PC-3 (cell line): ENCODE results near the gene AFF1. TPM values are rescaled to one million over a fixed set of nuclear protein-coding genes. Genes with fewer than 3 reads are reported as not detected.

Experiments used
- ATAC-seq: fragments of 200-7000 bp; cut with Tn5 transposase; 2 replicates; pipeline ENCODE4 v1.9.1; 2020; ENCODE audit warnings: mild to moderate bottlenecking, moderate library complexity
- BruUV-seq: library from RNA; stranded (reverse); fragments of 400-500 nt; replicated peaks from 2 replicates; lab custom pipeline; 2021; lab: Mats Ljungman, UMichigan
- CTCF ChIA-PET: fragments of 300-600 bp; sonication (Branson Sonifier 250); formaldehyde crosslinking; loops from one replicate; lab custom pipeline; 2022; ENCODE audit warnings: antibody characterized with exemption; lab: Charles Lee
- POLR2A ChIA-PET: fragments of 300-600 bp; sonication (Branson Sonifier 250); formaldehyde crosslinking; loops from one replicate; lab custom pipeline; 2022; ENCODE audit warnings: antibody characterized with exemption; ENCODE audit not compliant: unreplicated experiment; lab: Charles Lee
- DNase-seq: peaks from one replicate; pipeline ENCODE4 v3.0.0-alpha.2; 2015
- H2AFZ ChIP-seq: fragments of 300-600 bp; sonication (generic); 2 replicates; pipeline ENCODE4 v1.6.0; 2016; ENCODE audit warnings: antibody characterized with exemption, low read length
- H3F3A ChIP-seq: fragments of 300-600 bp; sonication (generic); one replicate; pipeline ENCODE4 v1.6.0; 2017; ENCODE audit warnings: antibody characterized with exemption, low read length, control low read depth, mild to moderate bottlenecking; ENCODE audit not compliant: unreplicated experiment
- H3K27ac ChIP-seq: fragments of 300-600 bp; sonication (generic); 2 replicates; pipeline ENCODE4 v1.5.1; 2016; ENCODE audit warnings: mild to moderate bottlenecking, low read length
- H3K27me3 ChIP-seq: fragments of 300-600 bp; sonication (generic); 2 replicates; pipeline ENCODE4 v1.6.1; 2016; ENCODE audit warnings: low read length, mixed read lengths
- H3K36me3 ChIP-seq: fragments of 300-600 bp; sonication (generic); 2 replicates; pipeline ENCODE4 v1.6.1; 2016; ENCODE audit warnings: low read depth, mixed run types, low read length, mixed read lengths
- H3K4me1 ChIP-seq: fragments of 300-600 bp; sonication (generic); 2 replicates; pipeline ENCODE4 v1.5.1; 2016; ENCODE audit warnings: low read length; ENCODE audit not compliant: insufficient read depth
- H3K4me2 ChIP-seq: fragments of 300-600 bp; sonication (generic); 2 replicates; pipeline ENCODE4 v1.6.0; 2016; ENCODE audit warnings: low read length
- H3K4me3 ChIP-seq: fragments of 300-600 bp; sonication (generic); 2 replicates; pipeline ENCODE4 v1.5.1; 2016; ENCODE audit warnings: mild to moderate bottlenecking, low read length, mixed read lengths
- H3K79me2 ChIP-seq: fragments of 300-600 bp; sonication (generic); 2 replicates; pipeline ENCODE4 v1.6.1; 2017; ENCODE audit warnings: low read length, mixed read lengths
- H3K9ac ChIP-seq: fragments of 300-600 bp; sonication (generic); 2 replicates; pipeline ENCODE4 v1.6.0; 2016; ENCODE audit warnings: mild to moderate bottlenecking, low read length
- H3K9me2 ChIP-seq: fragments of 300-600 bp; sonication (generic); replicated peaks from 2 replicates; pipeline ENCODE4 v1.6.1; 2016; ENCODE audit warnings: mixed run types, low read length, mixed read lengths
- H3K9me3 ChIP-seq: fragments of 300-600 bp; sonication (generic); 2 replicates; pipeline ENCODE4 v1.6.1; 2016; ENCODE audit warnings: low read length, mixed read lengths
- H4K20me1 ChIP-seq: fragments of 300-600 bp; sonication (generic); 2 replicates; pipeline ENCODE4 v1.6.1; 2016; ENCODE audit warnings: low read length, mixed read lengths
- EZH2 ChIP-seq: fragments of 300-600 bp; sonication (generic); IDR thresholded peaks from one replicate; pipeline ENCODE4 v1.6.1; 2017; ENCODE audit warnings: antibody characterized with exemption, mild to moderate bottlenecking, low read length; ENCODE audit not compliant: unreplicated experiment
- EZH2phosphoT487 ChIP-seq: fragments of 300-600 bp; sonication (generic); IDR thresholded peaks from 2 replicates; pipeline ENCODE4 v1.6.1; 2018; ENCODE audit warnings: mild to moderate bottlenecking, antibody characterized with exemption, low read length, borderline replicate concordance
- intact Hi-C: fragments of 100-400 bp; cut with micrococcal nuclease; formaldehyde crosslinking; loops from 2 replicates; pipeline ENCODE4 v1.9.0; 2023
- total RNA-seq: library from RNA; depleted of rRNA; stranded (reverse); fragments of >200 nt; gene quantifications from 2 replicates; pipeline ENCODE4 v1.2.3, GENCODE V29; 2014
- TF ChIP-seq, protein P1 (sequence below): fragments of 300-600 bp; sonication (generic); conservative IDR thresholded peaks from 2 replicates; pipeline ENCODE4 v1.5.1; 2017; ENCODE audit warnings: antibody characterized with exemption, low read depth, mild to moderate bottlenecking, low read length

Gene AFF1
- total RNA-seq, 1 experiment from 2014 or later: 8.1 TPM

- no peak overlapping the region for H3K4me2 ChIP-seq
- DNase-seq (no peak), ATAC-seq (no peak)
- H3K9me2 ChIP-seq: no peaks in the 10 kb centered on the region
- H3K9ac ChIP-seq: no peak overlapping the region
- no peaks in the 10 kb centered on the region for H4K20me1 ChIP-seq
- POLR2A ChIA-PET: interaction anchor here (0.6 kb wide), 2 partner anchors 37 to 540 kb away, joined by 3 to 5 read pairs; no protein-coding TSS in a partner anchor
- no peak overlapping the region for H3K27ac ChIP-seq
- intact Hi-C loops: no loop called here
- no peaks in the 10 kb centered on the region for H3K79me2 ChIP-seq
- no peaks in the 10 kb centered on the region for H3K36me3 ChIP-seq
- TF ChIP-seq EZH2phosphoT487 (no peak), EZH2 (no peak)
- TF ChIP-seq, protein P1, sequence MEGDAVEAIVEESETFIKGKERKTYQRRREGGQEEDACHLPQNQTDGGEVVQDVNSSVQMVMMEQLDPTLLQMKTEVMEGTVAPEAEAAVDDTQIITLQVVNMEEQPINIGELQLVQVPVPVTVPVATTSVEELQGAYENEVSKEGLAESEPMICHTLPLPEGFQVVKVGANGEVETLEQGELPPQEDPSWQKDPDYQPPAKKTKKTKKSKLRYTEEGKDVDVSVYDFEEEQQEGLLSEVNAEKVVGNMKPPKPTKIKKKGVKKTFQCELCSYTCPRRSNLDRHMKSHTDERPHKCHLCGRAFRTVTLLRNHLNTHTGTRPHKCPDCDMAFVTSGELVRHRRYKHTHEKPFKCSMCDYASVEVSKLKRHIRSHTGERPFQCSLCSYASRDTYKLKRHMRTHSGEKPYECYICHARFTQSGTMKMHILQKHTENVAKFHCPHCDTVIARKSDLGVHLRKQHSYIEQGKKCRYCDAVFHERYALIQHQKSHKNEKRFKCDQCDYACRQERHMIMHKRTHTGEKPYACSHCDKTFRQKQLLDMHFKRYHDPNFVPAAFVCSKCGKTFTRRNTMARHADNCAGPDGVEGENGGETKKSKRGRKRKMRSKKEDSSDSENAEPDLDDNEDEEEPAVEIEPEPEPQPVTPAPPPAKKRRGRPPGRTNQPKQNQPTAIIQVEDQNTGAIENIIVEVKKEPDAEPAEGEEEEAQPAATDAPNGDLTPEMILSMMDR: no peak
- H3K4me3 ChIP-seq: no peak overlapping the region
- BruUV-seq: no TSS peak
- no peaks in the 10 kb centered on the region for H3K9me3 ChIP-seq
- CTCF ChIA-PET: no interaction called here
- H3K4me1 ChIP-seq: peaks cover 21% of the 10 kb centered on the region
- H3K27me3 ChIP-seq: no peaks in the 10 kb centered on the region
- H2AFZ ChIP-seq: no peak overlapping the region
- H3F3A ChIP-seq: peaks cover 8% of the 10 kb centered on the region
Observed at GRCh38 chr4:86959588-86960500, 25.0 kb downstream of the AFF1 start.

DNA sequence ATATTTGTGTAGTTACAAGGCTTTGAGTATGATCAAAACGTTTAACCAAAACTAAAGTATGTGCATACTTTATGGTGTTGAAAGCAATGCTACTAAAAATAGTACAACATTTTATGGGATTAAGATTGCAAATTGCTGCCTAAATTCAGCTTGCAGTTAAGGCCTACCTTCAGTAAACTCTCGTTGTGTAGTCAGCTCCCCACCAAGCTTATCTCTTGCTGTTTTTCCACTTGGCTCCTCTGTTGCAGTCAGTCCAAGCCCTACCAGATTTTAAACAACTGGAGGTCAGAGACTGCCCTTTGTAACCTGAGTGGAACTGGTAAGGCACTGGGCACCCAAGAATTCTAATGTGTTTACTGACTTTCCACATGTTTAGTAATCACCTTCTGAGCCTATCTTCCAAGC, 25.7 kb downstream of the AFF1 start:
- no peaks in the 10 kb centered on the region for H3K79me2 ChIP-seq
- no peaks in the 10 kb centered on the region for H3K27me3 ChIP-seq
- ATAC-seq: no peak
- BruUV-seq: no TSS peak
- TF ChIP-seq, protein P1: no peak
- TF ChIP-seq EZH2 (no peak), EZH2phosphoT487 (no peak)
- POLR2A ChIA-PET: interaction anchor here (0.5 to 0.6 kb wide), 2 partner anchors 38 to 689 kb away, joined by 3 read pairs; no protein-coding TSS in a partner anchor
- intact Hi-C loops: no loop called here
- no peak overlapping the region for H2AFZ ChIP-seq
- CTCF ChIA-PET: no interaction called here
- no peak for DNase-seq
- no peaks in the 10 kb centered on the region for H3K9me2 ChIP-seq
- H3K27ac ChIP-seq: no peak overlapping the region
- H3K9me3 ChIP-seq: no peaks in the 10 kb centered on the region
- H3K9ac ChIP-seq: no peak overlapping the region
- peaks cover 20% of the 10 kb centered on the region for H3K4me1 ChIP-seq
- H4K20me1 ChIP-seq: no peaks in the 10 kb centered on the region
- H3F3A ChIP-seq: peaks cover 8% of the 10 kb centered on the region
- no peaks in the 10 kb centered on the region for H3K36me3 ChIP-seq
- H3K4me2 ChIP-seq: no peak overlapping the region
- no peak overlapping the region for H3K4me3 ChIP-seq

DNA sequence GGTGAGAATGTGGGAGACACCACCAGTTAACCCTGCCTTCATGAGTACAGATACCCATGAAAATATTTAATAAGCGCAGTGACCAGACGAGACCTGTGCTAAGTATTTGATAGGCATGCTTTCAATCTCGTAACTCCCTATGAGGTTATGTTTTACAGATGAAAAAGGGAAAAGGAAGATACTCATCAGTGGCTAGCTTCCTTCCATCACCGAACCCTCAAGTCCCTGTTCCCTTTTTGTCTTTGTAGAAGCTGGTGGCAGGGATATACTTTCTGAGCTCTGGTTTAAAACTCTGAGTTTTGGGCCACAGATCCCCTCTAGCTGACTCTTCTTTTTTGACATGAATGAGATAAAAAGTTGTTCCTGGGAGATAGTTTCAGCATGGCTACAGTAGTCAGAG, 26.3 kb downstream of the AFF1 start:
- no peaks in the 10 kb centered on the region for H3K79me2 ChIP-seq
- H3K4me1 ChIP-seq: peaks cover 15% of the 10 kb centered on the region
- H3K36me3 ChIP-seq: no peaks in the 10 kb centered on the region
- CTCF ChIA-PET: interaction anchor here (0.7 kb wide), 1 partner anchor 16 kb away, joined by 3 read pairs; no protein-coding TSS in a partner anchor
- H3K4me3 ChIP-seq: no peak overlapping the region
- H3K4me2 ChIP-seq: no peak overlapping the region
- BruUV-seq: no TSS peak
- DNase-seq: no peak
- H3K9ac ChIP-seq: no peak overlapping the region
- ATAC-seq: no peak
- H2AFZ ChIP-seq: no peak overlapping the region
- no peaks in the 10 kb centered on the region for H3K27me3 ChIP-seq
- no peak overlapping the region for H3K27ac ChIP-seq
- peaks cover 8% of the 10 kb centered on the region for H3F3A ChIP-seq
- POLR2A ChIA-PET: interaction anchor here (0.5 kb wide), 1 partner anchor 689 kb away, joined by 3 read pairs; no protein-coding TSS in a partner anchor
- H3K9me3 ChIP-seq: no peaks in the 10 kb centered on the region
- intact Hi-C loops: no loop called here
- H4K20me1 ChIP-seq: no peaks in the 10 kb centered on the region
- TF ChIP-seq EZH2phosphoT487 (no peak), EZH2 (no peak)
- TF ChIP-seq, protein P1: no peak
- H3K9me2 ChIP-seq: no peaks in the 10 kb centered on the region
